Measurements from ENCODE around the gene RHBDF1.
A peak's percentile ranks its signal among the peaks of the same experiment; 100 is the strongest.

The RHBDF1 gene

DNA sequence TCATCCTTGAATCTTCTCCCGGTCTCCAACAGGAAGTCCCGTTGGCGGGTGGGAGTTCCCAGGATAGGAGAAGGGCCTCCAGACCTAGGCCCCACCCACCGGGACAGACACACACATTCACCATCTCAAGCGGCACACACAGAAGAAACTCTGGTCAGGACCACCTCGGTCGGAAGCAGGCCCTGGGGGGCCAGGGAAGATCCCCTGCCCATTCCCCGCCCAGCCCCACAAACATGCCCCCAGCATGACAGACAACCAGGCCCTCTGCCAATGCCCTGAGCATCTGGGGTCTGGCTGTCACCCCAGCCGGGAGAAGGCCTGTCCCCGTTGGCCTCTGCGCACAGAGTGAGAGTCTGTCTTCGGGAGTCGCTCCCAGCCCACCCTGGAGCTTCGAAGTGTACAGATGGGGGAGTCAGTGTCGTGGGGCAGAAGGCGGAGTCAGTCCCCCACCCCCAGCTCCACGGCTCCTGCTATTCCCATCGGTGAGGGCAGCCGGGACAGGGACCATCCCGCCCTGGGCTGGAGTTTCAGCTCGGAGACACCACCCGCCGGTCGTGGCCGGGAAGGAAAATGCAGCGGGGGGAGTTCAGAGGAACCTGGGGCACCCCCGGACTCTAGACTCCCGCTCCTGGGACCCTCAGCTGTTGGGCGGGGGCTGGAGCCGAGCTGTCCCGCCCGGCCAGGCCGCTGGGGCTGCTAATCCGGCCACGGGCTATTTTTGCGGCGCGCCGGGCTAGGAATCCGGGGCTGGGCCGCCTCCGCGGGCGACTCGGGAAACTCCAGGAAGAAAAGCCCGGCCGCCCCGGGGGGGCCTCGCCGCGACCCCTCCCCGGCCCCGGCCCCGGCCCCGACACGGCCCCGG lies 660 bp downstream of the RHBDF1 start:
- DNase-seq (ENCODE audit: low read depth), result peak; percentile 95
- TF ChIP-seq, protein P1, sequence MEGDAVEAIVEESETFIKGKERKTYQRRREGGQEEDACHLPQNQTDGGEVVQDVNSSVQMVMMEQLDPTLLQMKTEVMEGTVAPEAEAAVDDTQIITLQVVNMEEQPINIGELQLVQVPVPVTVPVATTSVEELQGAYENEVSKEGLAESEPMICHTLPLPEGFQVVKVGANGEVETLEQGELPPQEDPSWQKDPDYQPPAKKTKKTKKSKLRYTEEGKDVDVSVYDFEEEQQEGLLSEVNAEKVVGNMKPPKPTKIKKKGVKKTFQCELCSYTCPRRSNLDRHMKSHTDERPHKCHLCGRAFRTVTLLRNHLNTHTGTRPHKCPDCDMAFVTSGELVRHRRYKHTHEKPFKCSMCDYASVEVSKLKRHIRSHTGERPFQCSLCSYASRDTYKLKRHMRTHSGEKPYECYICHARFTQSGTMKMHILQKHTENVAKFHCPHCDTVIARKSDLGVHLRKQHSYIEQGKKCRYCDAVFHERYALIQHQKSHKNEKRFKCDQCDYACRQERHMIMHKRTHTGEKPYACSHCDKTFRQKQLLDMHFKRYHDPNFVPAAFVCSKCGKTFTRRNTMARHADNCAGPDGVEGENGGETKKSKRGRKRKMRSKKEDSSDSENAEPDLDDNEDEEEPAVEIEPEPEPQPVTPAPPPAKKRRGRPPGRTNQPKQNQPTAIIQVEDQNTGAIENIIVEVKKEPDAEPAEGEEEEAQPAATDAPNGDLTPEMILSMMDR (IDR thresholded peaks at IDR 0.05; ENCODE audit: insufficient read depth, low read depth, low read length, missing control alignments), result no peak
- peak overlapping the region; percentile 81 for H3K4me3 ChIP-seq (ENCODE audit: low read length)

GRCh38 chr16:71210-71539 lies 1.3 kb downstream of the RHBDF1 start:
- no peak for DNase-seq (ENCODE audit: low read depth)
- TF ChIP-seq, protein P1 (IDR thresholded peaks at IDR 0.05; ENCODE audit: insufficient read depth, low read depth, low read length, missing control alignments), result no peak
- peak overlapping the region; percentile 81 for H3K4me3 ChIP-seq (ENCODE audit: low read length)

DNA sequence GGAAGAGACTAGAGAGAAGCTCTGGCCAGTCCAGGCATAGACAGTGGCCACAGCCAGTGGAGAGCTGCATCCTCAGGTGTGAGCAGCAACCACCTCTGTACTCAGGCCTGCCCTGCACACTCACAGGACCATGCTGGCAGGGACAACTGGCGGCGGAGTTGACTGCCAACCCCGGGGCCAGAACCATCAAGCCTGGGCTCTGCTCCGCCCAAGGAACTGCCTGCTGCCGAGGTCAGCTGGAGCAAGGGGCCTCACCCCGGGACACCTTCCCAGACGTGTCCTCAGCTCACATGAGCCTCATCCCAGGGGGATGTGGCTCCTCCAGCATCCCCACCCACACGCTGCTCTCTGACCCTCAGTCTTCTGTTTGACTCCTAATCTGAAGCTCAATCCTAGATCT lies 3.2 kb downstream of the RHBDF1 start:
- TF ChIP-seq, protein P1 (IDR thresholded peaks at IDR 0.05; ENCODE audit: insufficient read depth, low read depth, low read length, missing control alignments), result no peak
- DNase-seq (ENCODE audit: low read depth), result no peak
- no peak overlapping the region for H3K4me3 ChIP-seq (ENCODE audit: low read length)

DNA sequence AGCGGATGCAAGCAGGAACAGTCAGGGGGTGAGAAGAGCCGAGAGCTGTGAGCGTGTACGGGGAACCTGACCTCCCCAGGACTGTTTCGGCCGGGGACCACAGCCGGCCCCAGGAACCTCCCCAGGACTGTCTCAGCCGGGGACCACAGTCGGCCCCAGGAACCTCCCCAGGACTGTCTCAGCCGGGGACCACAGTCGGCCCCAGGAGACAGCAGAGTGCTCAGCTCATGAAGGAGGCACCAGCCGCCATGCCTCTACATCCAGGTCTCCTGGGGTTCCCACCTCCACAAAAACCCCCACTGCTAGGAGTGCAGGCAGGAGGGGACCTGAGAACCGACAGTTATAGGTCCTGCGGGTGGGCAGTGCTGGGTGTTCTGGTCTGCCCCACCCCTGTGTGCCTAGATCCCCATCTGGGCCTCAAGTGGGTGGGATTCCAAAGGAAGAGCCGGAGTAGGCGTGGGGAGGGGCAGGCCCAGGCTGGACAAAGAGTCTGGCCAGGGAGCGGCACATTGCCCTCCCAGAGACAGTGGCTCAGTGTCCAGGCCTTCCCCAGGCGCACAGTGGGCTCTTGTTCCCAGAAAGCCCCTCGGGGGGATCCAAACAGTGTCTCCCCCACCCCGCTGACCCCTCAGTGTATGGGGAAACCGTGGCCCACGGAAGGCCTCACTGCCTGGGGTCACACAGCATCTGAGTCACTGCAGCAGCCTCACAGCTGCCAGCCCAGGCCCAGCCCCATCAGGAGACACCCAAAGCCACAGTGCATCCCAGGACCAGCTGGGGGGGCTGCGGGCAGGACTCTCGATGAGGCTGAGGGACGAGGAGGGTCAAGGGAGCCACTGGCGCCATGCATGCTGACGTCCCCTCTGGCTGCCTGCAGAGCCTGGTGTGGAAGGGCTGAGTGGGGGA lies 4.3 kb downstream of the RHBDF1 start:
- TF ChIP-seq, protein P1 (IDR thresholded peaks at IDR 0.05; ENCODE audit: insufficient read depth, low read depth, low read length, missing control alignments), result no peak
- no peak for DNase-seq (ENCODE audit: low read depth)
- no peak overlapping the region for H3K4me3 ChIP-seq (ENCODE audit: low read length)

DNA sequence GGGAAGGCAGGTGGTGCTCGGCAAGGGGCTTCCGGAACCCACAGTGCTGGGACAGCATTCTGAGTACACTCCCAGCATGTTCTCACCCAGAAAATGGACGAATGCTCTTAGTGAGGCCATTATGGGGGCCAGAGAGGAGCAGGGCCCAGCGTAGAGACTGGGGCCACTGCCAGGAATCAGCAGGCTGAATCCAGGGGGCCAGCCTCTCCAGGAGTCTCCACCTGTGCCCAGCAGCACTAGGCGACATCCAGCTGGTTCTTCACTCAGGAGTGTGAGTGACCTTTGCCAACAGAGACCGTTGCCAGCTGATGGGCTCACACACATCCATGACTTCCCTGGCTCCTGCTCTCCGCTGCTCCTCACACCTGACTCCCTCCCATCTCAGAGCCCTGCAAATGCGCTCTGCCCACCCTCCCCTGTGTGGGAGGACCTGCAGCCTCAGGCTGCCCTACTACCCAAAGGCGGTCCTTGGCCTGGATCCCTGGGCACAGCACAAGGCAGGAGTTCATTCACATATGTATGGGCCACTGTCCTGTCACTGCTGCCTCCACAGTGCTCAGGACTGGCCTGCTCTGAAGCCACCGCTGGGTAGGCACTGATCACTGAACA lies 5.1 kb downstream of the RHBDF1 start:
- no peak overlapping the region for H3K4me3 ChIP-seq (ENCODE audit: low read length)
- no peak for DNase-seq (ENCODE audit: low read depth)
- TF ChIP-seq, protein P1 (IDR thresholded peaks at IDR 0.05; ENCODE audit: insufficient read depth, low read depth, low read length, missing control alignments), result no peak

- DNase-seq (ENCODE audit: low read depth), result no peak
- TF ChIP-seq, protein P1 (IDR thresholded peaks at IDR 0.05; ENCODE audit: insufficient read depth, low read depth, low read length, missing control alignments), result no peak
- H3K4me3 ChIP-seq (ENCODE audit: low read length), result no peak overlapping the region
Observed at GRCh38 chr16:66309-67182, 5.9 kb downstream of the RHBDF1 start.
